ENCODE results near the gene MLST8. TPM values are rescaled to one million over a fixed set of nuclear protein-coding genes. Genes with fewer than 3 reads are reported as not detected.

Gene MLST8
- total RNA-seq, 1 donor from 2014 or later: 38.7 TPM

GRCh38 chr16:2207872-2208271 lies 2.6 kb downstream of the MLST8 start:
- POLR2A ChIA-PET: interaction anchor here (0.9 to 5.8 kb wide), 2 partner anchors 52 to 54 kb away, joined by 3 to 62 read pairs; partner anchors contain the start of gene TRAF7
- Mint-ChIP-seq H3K27ac (no peak overlapping the region), H3K9me3 (no peaks in the 10 kb centered on the region), H3K27me3 (no peaks in the 10 kb centered on the region), H3K4me1 (peaks cover 25% of the 10 kb centered on the region), H3K36me3 (ENCODE audit: low read depth) (peaks cover 27% of the 10 kb centered on the region), H3K4me3 (no peak overlapping the region)
- CTCF ChIA-PET: no interaction called here
- TF ChIP-seq CTCF (IDR thresholded peaks at IDR 0.05): no peak
- no peak for DNase-seq
- intact Hi-C loops (cut with micrococcal nuclease): loop anchor here (5.0 kb wide), 1 partner anchor 201 kb away; the partner anchor contains the start of gene ZNF598
- ATAC-seq (ENCODE audit: low read depth): no peak

GRCh38 chr16:2208308-2208707 lies 3.1 kb downstream of the MLST8 start:
- Mint-ChIP-seq H3K9me3 (no peaks in the 10 kb centered on the region), H3K4me3 (no peak overlapping the region), H3K27me3 (no peaks in the 10 kb centered on the region), H3K36me3 (ENCODE audit: low read depth) (peaks cover 27% of the 10 kb centered on the region), H3K27ac (no peak overlapping the region), H3K4me1 (peaks cover 28% of the 10 kb centered on the region)
- TF ChIP-seq CTCF (IDR thresholded peaks at IDR 0.05): no peak
- intact Hi-C loops (cut with micrococcal nuclease): loop anchor here (5.0 kb wide), 1 partner anchor 201 kb away; the partner anchor contains the start of gene ZNF598
- ChIA-PET POLR2A (interaction anchor here (0.9 kb wide), 1 partner anchor 52 kb away, joined by 3 read pairs; no protein-coding TSS in a partner anchor), CTCF (no interaction called here)
- DNase-seq (no peak), ATAC-seq (ENCODE audit: low read depth) (no peak)

GRCh38 chr16:2208772-2209171 lies 3.5 kb downstream of the MLST8 start:
- H3K36me3 Mint-ChIP-seq (ENCODE audit: low read depth): peaks cover 27% of the 10 kb centered on the region
- no peaks in the 10 kb centered on the region for H3K9me3 Mint-ChIP-seq
- CTCF ChIA-PET: no interaction called here
- no peak for TF ChIP-seq CTCF (IDR thresholded peaks at IDR 0.05)
- peaks cover 31% of the 10 kb centered on the region for H3K4me1 Mint-ChIP-seq
- no peak overlapping the region for H3K4me3 Mint-ChIP-seq
- no peaks in the 10 kb centered on the region for H3K27me3 Mint-ChIP-seq
- POLR2A ChIA-PET: interaction anchor here (0.9 kb wide), 1 partner anchor 53 kb away, joined by 3 read pairs; no protein-coding TSS in a partner anchor
- no peak overlapping the region for H3K27ac Mint-ChIP-seq
- DNase-seq (no peak), ATAC-seq (ENCODE audit: low read depth) (no peak)
- intact Hi-C loops (cut with micrococcal nuclease): loop anchor here (5.0 kb wide), 1 partner anchor 201 kb away; the partner anchor contains the start of gene ZNF598

- POLR2A ChIA-PET: interaction anchor here (0.6 kb wide), 1 partner anchor 532 kb away, joined by 3 read pairs; no protein-coding TSS in a partner anchor
- peaks cover 27% of the 10 kb centered on the region for H3K36me3 Mint-ChIP-seq (ENCODE audit: low read depth)
- TF ChIP-seq CTCF (IDR thresholded peaks at IDR 0.05): no peak
- no peaks in the 10 kb centered on the region for H3K9me3 Mint-ChIP-seq
- ATAC-seq (ENCODE audit: low read depth) (no peak), DNase-seq (no peak)
- CTCF ChIA-PET: no interaction called here
- no peaks in the 10 kb centered on the region for H3K27me3 Mint-ChIP-seq
- H3K4me1 Mint-ChIP-seq: peaks cover 29% of the 10 kb centered on the region
- H3K27ac Mint-ChIP-seq: no peak overlapping the region
- intact Hi-C loops (cut with micrococcal nuclease): loop anchor here (5.0 kb wide), 1 partner anchor 202 kb away; the partner anchor contains the start of gene ZNF598
- no peak overlapping the region for H3K4me3 Mint-ChIP-seq
Observed at GRCh38 chr16:2209258-2210008, 4.2 kb downstream of the MLST8 start.

GRCh38 chr16:2210009-2210332 lies 4.7 kb downstream of the MLST8 start:
- POLR2A ChIA-PET: interaction anchor here (0.6 to 1.4 kb wide), 2 partner anchors 222 to 531 kb away, joined by 3 read pairs; no protein-coding TSS in a partner anchor
- H3K4me3 Mint-ChIP-seq: no peak overlapping the region

More at GRCh38 chr16:2210009-2210332, 4.7 kb downstream of the MLST8 start:
- no peak for DNase-seq
- no peak for ATAC-seq (ENCODE audit: low read depth)
- H3K4me1 Mint-ChIP-seq: peaks cover 26% of the 10 kb centered on the region
- CTCF ChIA-PET: no interaction called here
- no peak for TF ChIP-seq CTCF (IDR thresholded peaks at IDR 0.05)
- intact Hi-C loops (cut with micrococcal nuclease): no loop called here
- no peak overlapping the region for H3K27ac Mint-ChIP-seq
- no peaks in the 10 kb centered on the region for H3K9me3 Mint-ChIP-seq
- no peaks in the 10 kb centered on the region for H3K27me3 Mint-ChIP-seq
- H3K36me3 Mint-ChIP-seq (ENCODE audit: low read depth): peaks cover 27% of the 10 kb centered on the region
